HG02610 (cell line): Measurements from ENCODE around the gene COL26A1.

ENCODE experiments used
- ATAC-seq: cut with Tn5 transposase; IDR thresholded peaks from one replicate; pipeline ENCODE4 v1.9.1; 2021; ENCODE audit warnings: mild to moderate bottlenecking, moderate library complexity; ENCODE audit not compliant: unreplicated experiment

The COL26A1 gene

DNA sequence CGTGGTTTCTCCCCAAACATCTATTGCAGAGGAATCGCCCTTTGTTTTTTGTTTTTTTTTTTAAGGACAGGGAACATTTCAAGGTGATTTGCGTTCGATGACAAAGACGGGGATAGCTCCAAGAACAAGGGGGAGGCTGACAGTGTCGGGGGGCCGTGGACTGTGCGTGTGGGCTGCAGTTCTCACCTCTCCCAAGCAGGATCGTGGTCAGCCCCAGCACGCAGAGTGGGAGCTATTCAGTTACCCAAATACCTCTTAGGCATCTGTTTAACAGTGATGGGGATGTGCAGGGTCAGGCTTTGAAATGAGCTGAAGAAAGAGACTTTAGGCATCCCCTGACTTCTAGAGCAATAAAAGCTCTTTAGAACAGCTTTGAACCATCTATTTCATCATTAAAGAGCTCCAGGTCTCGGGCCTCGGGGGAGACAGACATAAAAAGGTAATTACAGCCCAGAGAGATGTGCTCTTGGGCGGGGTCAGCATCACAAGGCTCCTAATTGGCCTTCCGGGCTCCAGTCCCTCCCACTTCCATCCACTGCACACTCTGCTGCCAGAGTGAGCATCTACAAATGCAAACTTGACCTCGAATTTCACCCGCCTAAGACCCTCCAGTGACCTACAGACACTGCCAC is 169.2 kb downstream of the COL26A1 start:
- ATAC-seq, result no peak

- ATAC-seq, result no peak
Observed at GRCh38 chr7:101532400-101533102, 169.9 kb downstream of the COL26A1 start.

DNA sequence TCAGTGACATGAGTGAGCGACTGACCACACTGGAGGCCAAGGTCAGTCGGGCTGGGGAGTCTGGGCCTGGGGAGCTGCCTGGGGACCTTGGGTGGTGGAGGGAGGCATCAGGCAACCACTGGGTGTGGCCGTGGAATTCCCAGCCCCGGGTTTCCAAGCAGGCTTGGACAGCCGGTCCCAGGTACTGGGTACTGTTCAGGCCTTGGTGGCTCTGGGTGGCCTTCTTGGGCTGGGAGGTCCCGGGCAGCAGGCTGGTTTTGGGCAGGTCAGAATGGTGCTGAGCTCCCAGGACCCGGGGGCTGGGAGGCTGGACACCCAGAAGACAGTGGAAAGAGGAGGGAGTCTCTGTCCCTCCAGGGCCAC is 170.4 kb downstream of the COL26A1 start:
- no peak for ATAC-seq

DNA sequence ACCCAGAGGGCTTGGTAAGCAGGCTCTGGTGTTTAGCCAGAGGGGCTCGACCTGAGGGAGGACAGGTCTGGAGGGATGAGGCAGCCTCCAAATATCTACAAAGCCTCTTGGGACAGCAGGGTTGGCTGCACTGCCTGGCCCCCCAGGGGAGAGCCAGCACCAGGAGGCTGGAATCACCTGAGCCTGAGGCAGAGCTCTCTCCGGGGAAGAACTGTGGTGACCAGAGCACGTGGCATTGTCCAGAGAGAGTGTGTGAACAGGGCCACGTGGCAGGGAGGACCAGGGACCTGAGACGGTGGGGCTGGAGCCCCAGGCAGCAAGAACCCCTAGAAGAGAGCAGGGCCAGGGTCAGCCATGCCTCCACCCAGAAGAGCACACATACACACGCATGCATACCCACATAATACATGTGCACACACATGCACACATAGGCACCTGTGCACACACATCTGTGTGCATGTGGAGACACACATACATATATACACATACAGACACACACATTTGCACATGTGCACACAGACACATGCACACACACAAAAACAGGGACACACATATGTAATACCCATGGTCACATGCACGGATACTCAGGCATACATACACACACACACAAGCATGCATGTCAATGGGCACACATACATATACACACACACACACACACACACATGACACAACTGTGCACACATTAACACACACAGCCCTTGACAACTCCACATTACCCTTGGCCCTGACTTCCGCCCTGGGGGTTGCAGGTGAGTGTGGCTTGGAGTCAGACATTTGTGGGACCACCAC is 171.5 kb downstream of the COL26A1 start:
- ATAC-seq, result no peak

DNA sequence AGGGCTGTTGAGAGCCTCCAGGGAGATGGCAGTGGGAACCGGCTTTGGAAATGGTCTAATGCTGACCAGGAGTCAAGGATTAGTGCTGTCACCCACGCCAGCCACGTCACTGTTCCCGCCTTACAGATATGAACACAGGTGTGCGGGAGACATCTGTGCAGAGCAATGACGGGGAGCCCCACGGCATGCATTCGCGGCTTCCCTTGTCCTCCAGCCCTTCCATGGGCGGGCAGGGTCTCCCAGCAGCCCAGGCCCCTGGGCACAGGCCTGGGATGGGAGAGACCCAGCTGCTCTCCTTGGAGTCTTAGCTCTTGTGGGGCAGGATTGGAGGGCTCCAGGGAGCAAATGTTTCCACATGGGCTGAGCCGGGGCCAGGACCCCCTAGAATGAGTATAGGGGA is 172.2 kb downstream of the COL26A1 start:
- no peak for ATAC-seq

GRCh38 chr7:101535351-101535751 is 172.7 kb downstream of the COL26A1 start:
- ATAC-seq, result no peak

DNA sequence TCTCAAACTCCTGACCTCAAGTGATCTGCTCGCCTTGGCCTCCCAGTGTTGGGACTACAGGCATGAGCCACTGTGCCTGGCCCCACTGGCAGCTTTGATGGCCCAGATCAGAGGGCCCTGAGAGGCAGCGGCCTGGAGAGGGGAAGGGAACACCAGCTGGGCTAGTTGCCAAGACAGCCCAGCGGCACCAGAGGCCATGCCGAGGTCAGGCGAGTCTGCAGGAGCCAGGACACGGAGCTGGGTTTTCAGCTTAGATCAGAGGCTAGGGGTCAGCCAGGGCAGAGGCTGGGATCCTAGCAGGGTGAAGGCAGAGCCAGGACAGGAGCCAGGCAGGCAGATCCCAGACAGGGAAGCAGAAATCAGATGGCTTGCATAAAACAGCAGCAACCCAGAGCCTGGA is 173.6 kb downstream of the COL26A1 start:
- ATAC-seq, result no peak

DNA sequence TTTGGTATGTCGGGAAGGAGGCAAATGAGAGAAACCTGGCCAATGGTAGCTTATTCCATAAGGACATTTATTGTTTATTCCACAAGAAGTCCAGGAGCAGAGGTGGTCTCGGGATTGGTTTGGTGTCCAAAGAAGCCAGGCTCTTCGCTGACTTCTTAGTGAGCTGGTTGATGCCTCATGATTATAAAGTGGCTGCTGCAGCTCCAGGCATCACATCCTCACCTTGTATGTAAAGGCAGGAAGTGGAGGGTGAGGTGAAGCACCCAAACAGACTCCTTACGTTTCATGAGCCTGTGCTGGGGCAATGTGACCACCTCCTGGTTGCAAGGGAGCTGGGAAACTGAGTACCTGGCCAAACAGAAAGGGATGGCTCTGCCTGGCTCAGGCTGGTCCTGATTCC is 174.0 kb downstream of the COL26A1 start:
- ATAC-seq, result no peak

- ATAC-seq, result no peak
Observed at GRCh38 chr7:101537205-101537604, 174.5 kb downstream of the COL26A1 start.

DNA sequence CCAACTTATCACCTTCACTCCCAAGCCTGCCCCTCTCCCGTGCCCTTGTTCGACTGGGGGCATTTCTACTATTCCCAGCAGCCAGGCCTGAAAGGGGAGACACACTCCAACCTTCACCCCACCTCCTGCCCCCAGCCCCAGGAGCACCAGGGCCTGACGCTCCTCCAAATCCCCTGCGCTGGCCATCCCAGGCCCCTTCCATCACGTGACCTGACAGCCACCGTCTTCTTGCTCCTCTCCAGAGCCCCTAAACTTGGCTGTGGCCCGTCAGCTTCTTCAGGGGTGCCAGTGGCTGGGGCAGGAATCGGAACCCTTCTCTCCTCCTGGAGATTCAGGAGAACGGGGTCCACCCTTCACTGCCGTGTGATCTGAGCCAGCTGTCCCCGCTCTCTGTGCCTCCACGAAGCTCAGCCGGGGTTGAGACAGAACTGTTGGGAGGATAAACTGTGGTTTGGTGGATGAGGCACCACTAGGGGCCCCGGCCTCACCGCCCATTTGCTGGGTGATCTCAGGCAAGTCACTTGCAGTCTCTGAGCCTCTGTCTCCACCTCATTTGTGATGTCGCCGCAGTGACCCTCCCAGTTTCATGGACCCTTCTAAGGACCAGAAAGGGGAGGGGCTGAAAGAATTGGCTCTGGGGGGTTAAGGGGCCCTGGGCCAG is 175.4 kb downstream of the COL26A1 start:
- ATAC-seq, result no peak

DNA sequence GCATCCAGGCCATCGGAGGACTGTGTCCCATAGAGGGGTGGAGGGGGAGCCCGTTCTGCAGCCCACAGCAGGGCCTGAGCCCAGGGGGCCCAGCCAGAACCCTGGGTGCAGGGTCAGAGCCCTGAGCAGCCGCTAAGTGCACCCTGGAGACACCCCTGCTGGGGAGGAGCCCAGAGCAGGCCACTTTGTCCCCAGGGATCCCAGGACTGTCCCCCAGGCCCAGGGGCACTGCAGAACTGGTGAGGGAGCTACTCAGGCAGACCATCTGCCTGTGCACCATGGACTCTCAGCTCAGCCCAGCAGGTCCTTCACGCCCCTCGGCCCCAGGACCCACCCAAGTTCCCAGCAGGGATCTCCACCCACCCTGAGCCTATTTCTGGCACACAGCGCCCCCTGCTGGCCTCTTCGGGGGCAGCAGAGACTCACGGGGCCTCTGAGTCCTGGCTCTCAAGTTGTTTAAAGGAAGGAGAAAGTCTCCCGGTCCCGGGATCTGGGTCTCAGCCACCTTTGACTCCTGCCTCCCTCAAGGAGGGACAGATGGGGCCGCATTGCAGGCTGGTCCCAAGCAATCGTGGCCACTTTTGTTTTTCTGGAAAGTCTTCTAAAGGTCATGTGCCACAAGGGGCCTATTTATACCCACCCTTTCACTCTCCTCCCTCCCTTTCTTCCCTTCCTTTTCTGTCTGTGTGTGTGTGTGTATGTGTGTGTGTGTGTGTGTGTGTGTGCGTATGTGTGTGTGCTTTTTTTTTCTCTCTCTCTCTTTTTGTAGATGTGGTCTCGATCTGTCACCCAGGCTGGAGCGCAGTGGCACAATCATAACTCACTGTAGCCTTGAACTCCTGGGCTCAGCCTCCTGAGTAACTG is 176.2 kb downstream of the COL26A1 start:
- ATAC-seq, result no peak

- ATAC-seq, result no peak
Observed at GRCh38 chr7:101539784-101540183, 177.1 kb downstream of the COL26A1 start.

GRCh38 chr7:101542527-101543241 is 180.0 kb downstream of the COL26A1 start:
- ATAC-seq, result no peak

- ATAC-seq, result no peak
Observed at GRCh38 chr7:101543242-101543766, 180.6 kb downstream of the COL26A1 start.

GRCh38 chr7:101543846-101544245 is 181.2 kb downstream of the COL26A1 start:
- no peak for ATAC-seq

DNA sequence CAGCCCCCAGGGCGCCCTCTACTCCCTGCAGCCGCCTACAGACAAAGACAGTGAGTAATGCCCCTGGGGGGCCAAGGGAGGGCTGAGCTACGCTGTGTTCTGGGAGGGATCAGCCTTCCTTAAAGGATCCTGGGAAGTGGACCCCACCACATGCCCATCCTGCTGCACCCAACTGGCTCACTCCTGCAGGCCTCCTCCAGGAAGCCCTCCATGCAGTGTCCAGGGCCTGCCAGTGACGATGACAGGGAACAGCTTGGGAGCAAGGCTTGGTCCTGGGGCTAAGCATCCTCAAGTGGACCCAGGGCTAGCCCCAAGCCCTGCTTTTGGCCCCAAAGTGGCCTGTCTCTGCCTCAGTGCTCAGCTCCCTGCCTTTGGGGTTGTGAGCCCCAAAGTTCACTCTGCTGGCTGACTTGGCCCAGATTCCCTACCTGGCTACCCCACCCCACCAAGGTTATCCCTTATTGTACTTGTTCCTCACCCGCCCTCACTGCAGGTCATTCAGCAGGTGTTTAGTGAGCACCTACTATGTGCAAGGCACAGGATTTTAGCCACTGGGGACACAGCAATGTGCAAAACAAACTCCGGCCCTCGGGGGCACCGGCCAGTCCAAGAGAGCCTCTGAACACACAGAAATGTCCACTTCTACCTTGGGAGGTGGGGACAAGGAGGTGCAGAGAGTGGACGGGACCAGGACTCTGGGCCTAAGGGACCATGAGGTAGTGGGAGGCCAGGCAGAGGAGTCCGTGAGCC is 182.9 kb downstream of the COL26A1 start:
- no peak for ATAC-seq

- no peak for ATAC-seq
Observed at GRCh38 chr7:101546308-101546936, 183.7 kb downstream of the COL26A1 start.
